ENCODE results near the gene MPRIP.
A peak's percentile ranks its signal among the peaks of the same experiment; 100 is the strongest.
"Not testable (repeated sequence)": the region's sequence is repeated elsewhere in the genome, so short reads cannot be mapped to it uniquely, and the experiment has no call there.

The MPRIP gene

GRCh38 chr17:17151541-17151940 lies 109.3 kb downstream of the MPRIP start:
- peak; percentile 62 for DNase-seq

GRCh38 chr17:17151962-17152361 lies 109.7 kb downstream of the MPRIP start:
- DNase-seq = peak; percentile 91

- DNase-seq = no peak
Observed at GRCh38 chr17:17152385-17152784, 110.1 kb downstream of the MPRIP start.

- no peak for DNase-seq
Observed at GRCh38 chr17:17153071-17153470, 110.8 kb downstream of the MPRIP start.

- DNase-seq = no peak
Observed at GRCh38 chr17:17153709-17154108, 111.5 kb downstream of the MPRIP start.

GRCh38 chr17:17154556-17154955 lies 112.3 kb downstream of the MPRIP start:
- DNase-seq = no peak

- DNase-seq = no peak
Observed at GRCh38 chr17:17154981-17155380, 112.7 kb downstream of the MPRIP start.

GRCh38 chr17:17155568-17155967 lies 113.3 kb downstream of the MPRIP start:
- DNase-seq = no peak

GRCh38 chr17:17156107-17156506 lies 113.8 kb downstream of the MPRIP start:
- peak; percentile 72 for DNase-seq

GRCh38 chr17:17156511-17156910 lies 114.3 kb downstream of the MPRIP start:
- no peak for DNase-seq

- no peak for DNase-seq
Observed at GRCh38 chr17:17157041-17157440, 114.8 kb downstream of the MPRIP start.

- DNase-seq = not testable (repeated sequence)
Observed at GRCh38 chr17:17158506-17158905, 116.2 kb downstream of the MPRIP start.

GRCh38 chr17:17159571-17159970 lies 117.3 kb downstream of the MPRIP start:
- no peak for DNase-seq

- no peak for DNase-seq
Observed at GRCh38 chr17:17161121-17161520, 118.9 kb downstream of the MPRIP start.

GRCh38 chr17:17161759-17162158 lies 119.5 kb downstream of the MPRIP start:
- no peak for DNase-seq

- no peak for DNase-seq
Observed at GRCh38 chr17:17164156-17164555, 121.9 kb downstream of the MPRIP start.

- DNase-seq = no peak
Observed at GRCh38 chr17:17164676-17165075, 122.4 kb downstream of the MPRIP start.

- DNase-seq = no peak
Observed at GRCh38 chr17:17165666-17166308, 123.5 kb downstream of the MPRIP start.

- DNase-seq = no peak
Observed at GRCh38 chr17:17166446-17166845, 124.2 kb downstream of the MPRIP start.

- no peak for DNase-seq
Observed at GRCh38 chr17:17167356-17167755, 125.1 kb downstream of the MPRIP start.

- no peak for DNase-seq
Observed at GRCh38 chr17:17167986-17168385, 125.7 kb downstream of the MPRIP start.

GRCh38 chr17:17168401-17168800 lies 126.1 kb downstream of the MPRIP start:
- no peak for DNase-seq

GRCh38 chr17:17169396-17169795 lies 127.1 kb downstream of the MPRIP start:
- DNase-seq = no peak

GRCh38 chr17:17170346-17170985 lies 128.2 kb downstream of the MPRIP start:
- no peak for DNase-seq

GRCh38 chr17:17171186-17171585 lies 128.9 kb downstream of the MPRIP start:
- no peak for DNase-seq

Data from fibroblast of upper back skin (primary cell).